HG02884 (cell line): ENCODE data around the gene THSD4.

Experiments
- ATAC-seq: cut with Tn5 transposase; IDR thresholded peaks from one replicate; pipeline ENCODE4 v1.9.1; 2021; ENCODE audit warnings: mild to moderate bottlenecking, moderate library complexity; ENCODE audit not compliant: unreplicated experiment

The THSD4 gene

DNA sequence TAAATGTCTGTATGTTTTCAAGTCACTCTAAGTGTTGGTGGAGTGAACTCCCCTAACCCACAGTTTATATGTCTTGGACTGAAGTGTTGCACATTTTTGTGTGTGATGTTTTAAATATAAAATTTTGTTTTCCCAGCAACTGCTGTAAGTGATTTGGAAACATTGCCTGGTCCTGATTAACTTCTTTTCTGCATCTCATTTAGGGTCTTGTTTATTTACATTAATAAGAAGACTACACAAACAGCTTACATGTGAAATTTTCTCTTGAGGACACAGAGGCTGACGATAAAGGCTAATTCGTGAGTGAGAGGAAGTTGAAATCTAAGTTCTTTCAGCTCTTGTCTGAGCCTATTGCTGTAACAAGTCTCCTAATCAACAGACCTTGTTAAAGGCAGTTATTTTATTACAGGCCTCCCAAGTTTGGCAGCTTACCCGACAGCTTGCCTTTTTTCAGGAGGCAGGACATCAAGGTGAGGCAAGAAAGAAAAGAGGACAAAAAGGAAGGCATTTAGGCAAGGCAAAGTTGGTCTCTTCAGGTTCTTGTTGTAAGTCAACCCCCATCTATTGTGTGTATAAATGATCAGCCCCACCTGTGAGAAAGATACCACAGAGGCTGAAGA lies 517.4 kb downstream of the THSD4 start:
- no peak for ATAC-seq

DNA sequence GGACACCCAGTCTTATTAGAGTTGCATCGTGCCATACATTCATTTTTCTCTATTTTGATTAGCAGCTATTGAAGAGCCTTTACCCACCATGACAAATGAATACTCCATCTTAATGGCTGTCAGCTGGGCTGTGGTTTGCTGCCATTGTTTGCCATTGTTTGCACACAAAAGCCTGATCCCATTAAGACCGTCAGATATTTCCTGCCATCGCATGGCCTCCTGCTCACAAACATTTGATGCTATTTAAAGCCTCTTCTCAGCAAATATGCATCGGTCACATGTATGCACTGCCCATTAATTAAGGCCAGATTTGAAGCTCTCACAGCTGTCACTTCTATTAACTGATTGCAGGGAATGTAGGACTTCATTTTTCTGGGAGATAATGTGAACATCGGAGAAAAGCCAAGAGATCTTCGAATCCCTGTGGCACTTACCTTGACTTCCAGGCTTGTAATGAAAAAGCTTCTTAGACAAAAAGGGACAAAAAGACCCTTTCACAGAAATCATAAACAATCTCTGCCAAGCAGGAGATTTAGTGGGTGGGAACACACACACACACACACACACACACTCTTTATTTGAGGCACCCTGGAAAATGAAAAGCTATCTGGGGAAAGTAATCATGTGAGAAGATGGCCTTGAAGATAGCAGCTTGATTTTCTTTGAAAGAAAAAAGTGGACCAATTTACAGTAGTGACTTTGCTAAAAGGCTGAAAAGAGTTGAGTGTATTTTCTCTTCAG lies 519.7 kb downstream of the THSD4 start:
- no peak for ATAC-seq

DNA sequence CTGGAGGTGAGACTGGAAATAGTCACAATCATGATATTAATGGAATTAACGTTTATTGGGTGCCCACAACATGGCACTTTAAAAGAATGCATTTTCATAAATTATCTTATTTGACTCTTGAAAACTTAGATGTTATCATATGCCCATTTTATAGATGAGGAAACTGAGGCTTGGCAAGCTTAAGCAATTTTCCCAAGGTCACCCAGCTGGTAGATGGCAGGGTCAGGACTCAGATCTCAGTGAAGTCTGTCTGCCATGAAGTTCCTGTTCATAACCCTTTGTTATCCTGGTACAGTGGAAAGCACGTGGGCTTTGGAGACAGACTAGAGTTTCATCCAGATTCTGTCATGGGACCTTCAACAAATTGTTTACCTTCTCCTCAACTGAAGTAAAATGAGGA lies 520.5 kb downstream of the THSD4 start:
- ATAC-seq = no peak

DNA sequence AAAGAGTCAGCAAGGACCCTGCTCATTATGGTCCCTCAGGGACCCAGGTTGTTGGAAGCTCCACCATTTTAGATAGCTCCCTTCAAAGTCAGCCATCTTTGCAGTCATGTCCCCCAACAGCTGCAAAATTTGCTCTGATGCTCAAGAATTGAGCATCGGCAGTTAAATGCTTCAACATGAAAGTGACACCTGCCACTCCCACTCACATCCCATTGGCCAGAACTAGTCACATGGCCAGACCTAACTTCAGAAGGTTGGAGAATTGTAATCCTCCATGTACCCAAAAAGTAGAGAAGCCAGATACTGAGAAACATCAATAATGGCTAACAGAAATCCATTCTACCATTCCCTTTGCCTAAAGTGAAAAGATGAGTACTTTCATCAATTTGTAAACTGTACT lies 523.6 kb downstream of the THSD4 start:
- ATAC-seq = no peak

DNA sequence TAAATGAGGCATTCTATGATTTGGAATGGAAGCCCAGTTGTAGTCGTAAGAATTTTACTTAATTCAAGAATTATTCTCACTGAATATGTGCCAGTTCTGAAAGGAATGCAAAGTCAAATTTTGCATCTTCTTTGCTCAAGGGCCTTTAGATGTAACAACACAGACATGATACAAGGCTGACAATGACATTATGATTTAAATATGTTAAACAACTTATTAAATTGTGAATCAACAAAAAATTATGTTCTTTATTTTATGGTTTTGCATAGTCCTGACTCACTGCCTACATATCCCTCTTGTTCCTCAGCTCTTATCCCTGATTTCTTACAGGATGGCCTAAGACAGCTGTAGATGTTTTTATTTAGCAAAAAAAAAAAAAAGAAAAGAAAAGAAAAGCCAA lies 524.2 kb downstream of the THSD4 start:
- ATAC-seq = no peak

DNA sequence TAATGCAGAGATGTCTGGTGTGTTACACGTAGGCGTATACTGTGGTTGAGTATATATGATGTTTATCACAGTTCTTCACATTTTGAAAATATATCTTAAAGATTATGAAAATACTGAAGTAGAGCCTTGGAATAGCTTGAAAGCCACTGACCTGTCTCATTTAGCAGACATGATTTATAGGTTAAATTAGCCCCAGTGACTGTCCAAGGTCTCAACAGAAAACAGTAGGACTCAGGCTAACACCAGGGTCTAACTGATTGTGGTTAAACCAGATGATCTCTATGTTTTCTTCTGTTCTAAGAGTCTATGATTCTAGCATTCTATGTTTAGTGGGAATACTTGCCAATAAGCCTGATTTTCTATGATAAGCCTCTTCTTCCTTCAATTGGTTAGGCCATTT lies 528.6 kb downstream of the THSD4 start:
- no peak for ATAC-seq

DNA sequence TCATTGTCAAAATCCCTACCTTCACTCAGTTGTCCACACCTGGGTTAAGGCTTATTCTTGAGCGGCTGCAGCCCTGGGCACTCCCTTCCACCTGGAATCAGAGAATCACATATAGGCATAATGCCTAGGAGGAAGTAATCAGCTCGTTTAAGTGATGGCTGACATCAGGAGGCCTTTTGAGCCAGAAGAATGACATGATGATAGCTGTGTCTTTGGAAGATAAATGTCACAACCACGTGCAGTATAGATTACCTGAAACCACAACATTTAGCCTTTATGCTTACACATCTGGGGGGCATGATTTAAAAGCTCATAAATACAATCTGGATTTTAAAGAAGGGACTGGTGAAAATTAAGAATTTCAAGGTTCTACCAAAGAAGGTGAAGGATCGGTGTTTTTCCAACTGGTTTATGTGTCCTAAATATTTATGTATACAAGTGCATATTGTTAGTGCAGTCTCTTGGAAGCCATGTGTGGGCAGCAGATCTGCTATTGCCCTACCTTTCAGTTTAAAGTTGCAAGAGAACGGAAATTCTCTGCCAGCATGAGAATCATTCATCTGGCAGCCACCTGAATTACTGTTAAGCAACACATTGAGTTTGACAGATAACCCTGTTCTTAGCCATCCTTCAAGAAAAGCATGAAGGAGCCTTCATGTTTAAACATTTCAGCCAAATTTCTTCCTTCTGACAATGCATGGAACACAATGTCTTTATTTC lies 531.7 kb downstream of the THSD4 start:
- ATAC-seq = no peak

DNA sequence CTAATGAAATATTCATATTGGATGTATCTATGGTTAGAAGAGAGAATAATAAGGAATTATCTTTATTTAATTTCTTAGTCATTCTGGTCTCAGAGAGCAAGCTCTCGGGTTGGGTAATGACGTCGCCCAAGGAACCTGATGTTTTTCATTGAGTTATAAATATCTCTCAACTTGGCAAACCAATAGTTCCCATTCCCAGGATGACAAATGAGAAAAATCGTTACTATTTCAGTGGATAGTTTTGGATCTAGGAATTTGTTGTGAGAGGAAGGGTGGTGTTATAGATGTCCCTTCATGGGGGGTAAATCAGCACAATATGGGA lies 532.2 kb downstream of the THSD4 start:
- ATAC-seq = no peak

DNA sequence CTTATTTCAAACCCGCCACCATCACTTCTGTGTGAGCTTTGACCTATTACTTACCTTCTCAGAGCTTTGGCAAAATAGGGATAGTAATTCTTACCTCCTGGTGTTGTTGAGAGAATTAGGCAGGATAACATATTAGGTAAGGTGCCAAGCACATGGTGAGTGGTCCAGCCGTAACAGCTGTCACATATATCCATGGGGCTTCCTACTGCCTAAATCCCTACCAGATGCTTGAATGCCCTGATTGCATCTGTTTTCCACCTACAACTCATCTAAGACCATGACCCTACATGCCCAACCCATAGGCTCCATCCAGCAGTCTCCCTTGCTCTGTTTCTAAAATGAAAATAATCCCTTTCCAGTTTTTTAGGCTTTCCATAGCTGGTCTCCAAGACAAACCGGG lies 532.8 kb downstream of the THSD4 start:
- no peak for ATAC-seq

DNA sequence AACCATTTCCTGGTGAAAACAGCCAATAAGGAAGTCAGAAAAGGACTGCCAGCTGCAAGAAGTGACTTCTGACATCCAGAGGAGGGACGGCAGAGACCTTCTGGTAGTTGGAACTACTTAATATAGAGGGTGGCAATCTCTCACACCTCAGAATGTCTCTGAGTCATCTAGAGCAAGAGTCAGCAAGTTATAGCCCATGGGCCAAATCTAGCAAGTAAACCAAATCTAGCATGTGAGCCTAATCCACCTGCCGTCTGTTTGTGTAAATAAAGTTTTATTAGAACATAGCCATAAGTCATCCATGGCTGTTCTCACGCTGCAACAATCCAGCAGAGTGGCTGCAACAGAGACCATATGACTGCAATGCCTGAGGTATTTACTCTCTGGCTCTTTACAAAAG lies 534.6 kb downstream of the THSD4 start:
- no peak for ATAC-seq

DNA sequence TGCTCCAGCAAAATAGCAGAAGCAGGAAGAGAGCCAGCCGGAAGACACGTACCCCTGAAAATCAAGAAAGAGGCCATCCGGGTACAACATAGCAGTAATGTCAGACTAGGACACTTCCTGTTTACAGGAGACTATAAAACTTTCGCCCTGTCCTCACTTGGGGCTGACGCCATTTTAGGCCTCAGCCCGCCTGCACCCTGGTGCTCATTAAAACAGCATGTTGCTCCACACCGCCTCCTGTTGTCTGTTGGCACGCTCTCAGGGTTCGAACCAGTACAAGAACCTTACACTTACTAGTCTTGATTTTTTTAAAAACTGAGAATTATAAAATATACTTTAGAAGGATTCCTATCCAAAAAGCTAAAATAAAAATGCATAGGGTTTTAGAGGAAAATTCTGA lies 535.3 kb downstream of the THSD4 start:
- ATAC-seq = no peak

DNA sequence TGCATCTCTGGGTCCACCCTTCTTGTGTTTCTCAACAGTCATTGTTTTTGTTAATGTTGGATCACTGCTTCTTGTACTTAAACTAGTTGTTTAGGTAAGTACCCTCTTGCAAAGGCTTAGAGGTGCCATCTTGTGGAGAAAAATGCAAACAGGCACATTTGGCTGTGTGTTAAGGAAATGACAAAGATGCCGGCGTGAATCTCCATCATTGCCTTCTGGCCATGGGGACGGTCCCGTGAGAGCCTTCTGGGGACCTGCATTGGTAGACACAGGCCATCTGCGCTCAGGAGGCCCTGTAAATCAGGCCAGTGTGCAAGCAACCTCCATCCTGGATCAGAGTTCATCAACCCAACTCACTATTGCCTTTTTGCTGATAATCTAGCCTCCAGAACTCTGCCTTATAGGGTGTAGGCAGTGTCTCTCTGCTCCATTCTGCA lies 536.5 kb downstream of the THSD4 start:
- ATAC-seq = no peak

DNA sequence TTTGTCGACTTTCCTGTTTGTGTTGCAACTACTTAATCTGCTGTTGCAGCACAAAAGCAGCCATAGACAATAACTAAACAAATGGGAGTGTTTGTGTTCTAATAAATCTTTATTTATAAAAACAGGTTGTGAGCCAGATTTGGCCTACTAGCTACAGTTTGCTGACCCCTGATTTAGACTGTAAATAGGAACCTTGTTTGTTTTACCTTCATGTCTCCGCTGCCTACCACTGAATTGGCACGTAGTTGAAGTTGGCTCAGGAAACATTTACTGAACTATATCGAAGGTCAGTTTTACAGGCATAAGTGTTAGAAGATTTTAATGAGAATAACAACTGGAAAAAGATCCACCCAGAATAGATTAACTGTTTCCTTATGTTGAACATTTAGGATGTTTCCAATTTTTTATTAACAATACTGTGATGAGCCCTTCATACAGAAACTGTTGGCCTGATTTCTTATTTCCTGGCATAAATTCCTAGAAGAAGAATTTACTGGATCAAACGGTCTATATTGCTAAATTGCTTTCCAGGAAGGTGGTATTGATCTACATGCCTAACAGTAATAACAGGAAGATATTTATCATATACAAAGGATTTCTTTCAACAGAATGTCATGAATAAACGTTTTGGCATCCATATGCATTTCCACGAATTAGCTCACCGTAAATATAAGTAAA lies 538.9 kb downstream of the THSD4 start:
- ATAC-seq = no peak

DNA sequence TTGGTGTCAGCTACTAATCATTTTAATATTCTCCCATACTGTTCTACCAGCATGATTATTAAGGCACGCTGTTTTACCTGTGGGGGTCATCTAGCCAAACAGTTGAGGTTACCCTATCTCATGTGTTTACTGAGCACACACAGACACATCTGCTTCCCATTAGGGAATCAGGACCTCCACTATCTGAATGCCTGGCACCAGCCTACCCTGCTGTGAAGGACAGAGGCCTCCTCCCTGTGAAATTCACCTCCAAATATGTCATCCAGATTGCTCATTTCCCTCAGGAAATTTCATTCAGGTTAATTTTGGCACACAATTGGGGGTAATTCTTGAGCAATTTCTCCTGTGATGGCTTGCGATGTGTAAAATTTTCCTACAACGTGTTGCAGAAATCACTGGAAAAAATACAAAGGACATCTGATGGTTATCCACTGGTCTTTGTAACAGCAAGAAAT lies 539.5 kb downstream of the THSD4 start:
- no peak for ATAC-seq

DNA sequence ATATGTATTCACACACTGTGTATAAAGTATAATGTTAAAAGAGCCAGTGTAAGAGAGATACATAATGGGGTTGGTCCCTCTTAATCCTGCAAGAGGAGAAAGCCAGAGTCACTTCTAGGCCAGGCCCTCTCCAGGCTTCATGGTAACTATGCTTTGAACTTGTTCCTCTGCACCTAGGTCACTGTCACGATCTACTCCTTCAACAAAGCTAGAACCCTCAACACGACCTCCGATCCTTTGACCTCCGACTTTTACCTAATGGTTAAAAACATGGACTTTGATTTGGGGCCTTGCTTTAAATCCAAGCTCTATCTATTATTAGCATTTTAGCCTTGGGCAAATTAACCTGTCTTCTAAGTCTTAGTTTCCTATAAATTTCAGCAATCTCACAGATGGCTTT lies 541.2 kb downstream of the THSD4 start:
- ATAC-seq = no peak

DNA sequence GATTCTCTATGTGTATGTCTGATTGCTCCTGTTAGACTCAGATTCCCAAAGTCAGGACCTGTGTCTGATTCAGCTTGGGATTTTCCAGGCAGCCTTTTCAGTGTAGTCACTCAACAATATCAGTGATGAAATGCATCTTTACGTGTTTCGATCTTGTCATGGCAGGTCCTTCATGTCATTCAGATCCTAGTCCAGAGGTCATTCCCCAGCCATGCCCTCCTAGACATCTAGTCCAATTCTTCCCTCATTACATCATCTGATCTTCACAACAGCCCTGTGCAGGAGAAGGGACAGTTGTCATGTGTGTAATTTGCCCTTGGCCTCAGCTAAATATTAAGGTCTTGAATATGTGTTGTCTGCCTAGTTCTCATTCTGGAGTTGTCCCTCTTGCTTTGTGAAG lies 541.9 kb downstream of the THSD4 start:
- ATAC-seq = no peak

DNA sequence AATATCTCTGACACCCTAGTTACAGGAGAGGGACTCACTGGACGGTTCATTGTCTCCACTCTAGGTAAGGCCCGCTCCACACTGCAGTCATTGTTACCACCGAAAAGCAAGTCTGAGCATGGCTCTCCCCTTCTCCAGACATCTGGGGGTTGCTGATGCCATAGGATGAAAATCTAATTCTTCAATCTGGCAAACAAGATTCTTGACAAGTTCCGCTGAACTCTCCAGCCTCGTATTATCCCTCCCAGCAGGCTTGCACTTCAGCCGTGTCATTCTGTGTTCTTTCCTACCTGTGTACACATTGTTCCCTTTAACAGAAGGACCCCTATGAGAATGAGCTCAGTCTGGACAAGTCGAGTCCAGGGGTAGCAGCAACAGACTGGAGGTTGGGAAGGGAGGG lies 542.8 kb downstream of the THSD4 start:
- ATAC-seq = no peak

DNA sequence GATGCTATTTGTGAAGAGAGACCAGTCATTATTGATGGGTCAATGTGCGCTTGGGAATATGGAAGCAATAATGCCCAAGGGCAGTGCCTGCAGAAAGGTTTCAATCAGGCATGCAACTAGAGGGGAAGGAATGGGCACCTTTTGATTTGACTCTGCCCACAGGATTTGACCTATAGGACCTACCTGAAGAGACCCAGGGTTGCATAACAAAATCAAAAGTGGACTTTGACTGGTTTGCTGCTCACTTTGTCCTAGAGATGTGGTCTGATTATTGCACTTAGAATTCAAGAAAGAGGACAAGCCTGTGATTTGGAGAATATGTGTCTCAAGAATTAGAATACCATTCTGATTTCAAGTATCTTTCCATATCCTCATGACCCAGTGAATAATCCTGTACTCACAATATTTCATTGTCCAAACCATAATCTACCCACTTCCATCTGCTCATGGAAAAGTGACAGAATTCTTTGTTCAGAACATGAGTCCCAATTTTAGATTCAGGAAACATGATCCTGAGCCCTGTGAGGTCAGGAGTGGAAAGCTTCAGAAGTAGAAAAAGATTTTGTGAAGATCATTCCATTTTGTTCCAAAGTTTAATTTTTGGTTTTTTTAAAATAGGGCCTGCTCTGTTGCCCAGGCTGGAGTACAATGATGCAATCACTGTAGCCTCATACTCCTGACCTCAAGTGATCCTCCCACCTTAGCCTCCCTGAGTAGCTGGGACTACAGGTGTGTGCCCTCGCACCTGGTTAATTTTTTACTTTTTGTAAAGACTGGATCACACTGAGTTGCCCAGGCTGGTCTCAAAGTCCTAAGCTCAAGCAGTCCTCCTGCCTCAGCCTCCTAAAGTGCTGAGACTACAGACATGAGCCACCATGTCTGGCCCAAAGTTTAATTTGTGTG lies 543.8 kb downstream of the THSD4 start:
- no peak for ATAC-seq

DNA sequence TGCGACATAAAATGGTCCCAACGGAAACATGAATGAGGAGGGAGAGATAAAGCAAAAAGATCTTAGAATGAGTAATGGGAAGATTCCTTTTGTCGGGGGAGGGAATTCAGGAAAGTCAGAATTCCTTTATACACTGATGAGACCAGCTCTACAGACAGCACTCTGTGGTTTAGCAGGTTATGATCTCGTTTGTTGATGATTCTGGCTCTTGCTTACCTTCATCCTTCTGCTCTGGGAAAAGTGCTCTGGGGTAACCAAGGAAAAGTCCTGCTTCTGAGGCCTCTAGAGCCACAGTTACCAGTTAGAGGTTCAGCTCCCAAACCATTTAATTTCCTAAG lies 544.4 kb downstream of the THSD4 start:
- no peak for ATAC-seq

DNA sequence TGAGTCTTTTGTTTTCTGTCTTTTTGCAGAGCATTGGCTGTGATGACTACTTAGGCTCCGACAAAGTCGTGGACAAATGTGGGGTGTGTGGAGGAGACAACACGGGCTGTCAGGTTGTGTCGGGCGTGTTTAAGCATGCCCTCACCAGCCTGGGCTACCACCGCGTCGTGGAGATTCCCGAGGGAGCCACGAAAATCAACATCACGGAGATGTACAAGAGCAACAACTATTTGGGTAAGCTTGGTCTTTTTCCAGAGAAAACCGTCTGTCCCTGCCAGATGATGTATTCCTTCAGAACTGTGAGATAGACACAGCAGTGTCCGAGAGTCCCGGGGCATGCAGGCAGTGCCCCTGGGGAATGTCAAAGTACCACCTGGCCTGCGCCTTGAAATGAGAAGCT lies 545.2 kb downstream of the THSD4 start:
- no peak for ATAC-seq

DNA sequence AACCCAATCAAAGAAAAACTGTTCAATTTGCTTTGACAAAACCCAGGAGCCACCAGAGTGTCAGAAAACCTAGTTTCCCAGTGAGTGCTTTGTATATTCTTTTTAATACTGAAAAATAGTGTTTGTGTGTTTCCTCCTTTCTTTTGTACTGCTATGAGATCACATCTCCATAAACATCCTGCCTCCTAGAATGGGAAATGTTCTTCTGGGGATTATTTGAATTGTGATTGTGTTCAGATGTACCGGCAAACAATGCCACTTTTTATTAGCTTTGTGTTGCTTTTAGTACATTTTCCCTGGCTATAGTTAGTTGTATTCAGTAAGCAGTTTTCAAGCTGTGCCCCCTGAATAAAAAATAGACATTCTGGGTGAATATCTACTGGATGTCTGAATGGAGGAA lies 547.0 kb downstream of the THSD4 start:
- no peak for ATAC-seq
